Bone marrow (tissue), 2 donors: ENCODE data around the gene PITX1.

ENCODE experiments used
- DNase-seq, 2 donors: peaks; one replicate each; lab custom pipeline; 2025; lab: John Stamatoyannopoulos, UW

Gene PITX1

GRCh38 chr5:135041726-135042125 is 7.7 kb upstream of the PITX1 start:
- DNase-seq: no peak

GRCh38 chr5:135041145-135041587 is 7.1 kb upstream of the PITX1 start:
- no peak for DNase-seq

GRCh38 chr5:135040333-135041144 is 6.5 kb upstream of the PITX1 start:
- no peak for DNase-seq

GRCh38 chr5:135040034-135040332 is 6.0 kb upstream of the PITX1 start:
- DNase-seq: no peak

GRCh38 chr5:135039271-135040033 is 5.4 kb upstream of the PITX1 start:
- DNase-seq: no peak

GRCh38 chr5:135038813-135039270 is 4.8 kb upstream of the PITX1 start:
- no peak for DNase-seq

- DNase-seq: no peak
Observed at GRCh38 chr5:135038205-135038812, 4.3 kb upstream of the PITX1 start.

GRCh38 chr5:135037519-135038204 is 3.6 kb upstream of the PITX1 start:
- no peak for DNase-seq

GRCh38 chr5:135036405-135036804 is 2.4 kb upstream of the PITX1 start:
- no peak for DNase-seq

- DNase-seq: no peak
Observed at GRCh38 chr5:135035678-135036030, 1.6 kb upstream of the PITX1 start.

- DNase-seq: no peak
Observed at GRCh38 chr5:135034963-135035677, 1.1 kb upstream of the PITX1 start.

GRCh38 chr5:135034236-135034962 is 371 bp upstream of the PITX1 start:
- no peak for DNase-seq

GRCh38 chr5:135032999-135033861 is 798 bp downstream of the PITX1 start:
- DNase-seq: no peak

GRCh38 chr5:135032695-135032998 is 1.4 kb downstream of the PITX1 start:
- DNase-seq: no peak

- DNase-seq: no peak
Observed at GRCh38 chr5:135031813-135032694, 2.0 kb downstream of the PITX1 start.

- no peak for DNase-seq
Observed at GRCh38 chr5:135030956-135031812, 2.8 kb downstream of the PITX1 start.

GRCh38 chr5:135030123-135030955 is 3.7 kb downstream of the PITX1 start:
- DNase-seq: no peak
